GDM1 (cell line): ENCODE measurements around the gene SAMD4A.

Experiments
- DNase-seq: peaks from one replicate; lab custom pipeline; 2025; lab: John Stamatoyannopoulos, UW

SAMD4A gene

GRCh38 chr14:54633076-54633475 is 66.1 kb downstream of the SAMD4A start:
- DNase-seq, result no peak

- DNase-seq, result no peak
Observed at GRCh38 chr14:54637270-54638134, 70.6 kb downstream of the SAMD4A start.

GRCh38 chr14:54638135-54638446 is 71.2 kb downstream of the SAMD4A start:
- no peak for DNase-seq

- DNase-seq, result no peak
Observed at GRCh38 chr14:54639611-54640010, 72.7 kb downstream of the SAMD4A start.

- DNase-seq, result no peak
Observed at GRCh38 chr14:54640506-54640905, 73.6 kb downstream of the SAMD4A start.

- DNase-seq, result no peak
Observed at GRCh38 chr14:54642121-54642520, 75.2 kb downstream of the SAMD4A start.

GRCh38 chr14:54642801-54643695 is 76.1 kb downstream of the SAMD4A start:
- DNase-seq, result peak; percentile 15

- no peak for DNase-seq
Observed at GRCh38 chr14:54643696-54644176, 76.8 kb downstream of the SAMD4A start.

- no peak for DNase-seq
Observed at GRCh38 chr14:54645639-54646038, 78.7 kb downstream of the SAMD4A start.

- no peak for DNase-seq
Observed at GRCh38 chr14:54646626-54647025, 79.7 kb downstream of the SAMD4A start.

- DNase-seq, result no peak
Observed at GRCh38 chr14:54647378-54647777, 80.5 kb downstream of the SAMD4A start.

- no peak for DNase-seq
Observed at GRCh38 chr14:54649056-54649455, 82.1 kb downstream of the SAMD4A start.

GRCh38 chr14:54650331-54650958 is 83.5 kb downstream of the SAMD4A start:
- DNase-seq, result peak; percentile 58

GRCh38 chr14:54650959-54651351 is 84.0 kb downstream of the SAMD4A start:
- DNase-seq, result no peak

GRCh38 chr14:54651649-54652048 is 84.7 kb downstream of the SAMD4A start:
- DNase-seq, result no peak

GRCh38 chr14:54652188-54652587 is 85.3 kb downstream of the SAMD4A start:
- no peak for DNase-seq

GRCh38 chr14:54652605-54653052 is 85.7 kb downstream of the SAMD4A start:
- no peak for DNase-seq

GRCh38 chr14:54653712-54654469 is 87.0 kb downstream of the SAMD4A start:
- DNase-seq, result peak; percentile 73

- DNase-seq, result no peak
Observed at GRCh38 chr14:54654605-54655004, 87.7 kb downstream of the SAMD4A start.

- DNase-seq, result no peak
Observed at GRCh38 chr14:54658836-54659235, 91.9 kb downstream of the SAMD4A start.

GRCh38 chr14:54659365-54659764 is 92.4 kb downstream of the SAMD4A start:
- no peak for DNase-seq
